Thyroid gland (tissue), 4 donors: Measurements from ENCODE around the gene DDIT3.

Experiments
- POLR2A ChIP-seq, 2 donors: fragments of 450-650 bp; IDR thresholded peaks; one replicate each; pipeline ENCODE4 v1.6.1; 2017; ENCODE audit warnings: antibody characterized with exemption in 2 of 2, mild to moderate bottlenecking in 2 of 2, moderate library complexity in 1 of 2
- TF ChIP-seq, protein P1 (sequence below), 6 experiments: fragments of 200-600 bp in 3 of 6; fragments of 450-650 bp in 3 of 6; sonication (generic) in 3 of 6; IDR thresholded peaks; one replicate each; pipeline ENCODE4 v1.5.1; 2016 to 2019; ENCODE audit warnings: antibody characterized with exemption in 6 of 6, mild to moderate bottlenecking in 2 of 6, inconsistent platforms in 1 of 6, moderate library complexity in 1 of 6

DNA sequence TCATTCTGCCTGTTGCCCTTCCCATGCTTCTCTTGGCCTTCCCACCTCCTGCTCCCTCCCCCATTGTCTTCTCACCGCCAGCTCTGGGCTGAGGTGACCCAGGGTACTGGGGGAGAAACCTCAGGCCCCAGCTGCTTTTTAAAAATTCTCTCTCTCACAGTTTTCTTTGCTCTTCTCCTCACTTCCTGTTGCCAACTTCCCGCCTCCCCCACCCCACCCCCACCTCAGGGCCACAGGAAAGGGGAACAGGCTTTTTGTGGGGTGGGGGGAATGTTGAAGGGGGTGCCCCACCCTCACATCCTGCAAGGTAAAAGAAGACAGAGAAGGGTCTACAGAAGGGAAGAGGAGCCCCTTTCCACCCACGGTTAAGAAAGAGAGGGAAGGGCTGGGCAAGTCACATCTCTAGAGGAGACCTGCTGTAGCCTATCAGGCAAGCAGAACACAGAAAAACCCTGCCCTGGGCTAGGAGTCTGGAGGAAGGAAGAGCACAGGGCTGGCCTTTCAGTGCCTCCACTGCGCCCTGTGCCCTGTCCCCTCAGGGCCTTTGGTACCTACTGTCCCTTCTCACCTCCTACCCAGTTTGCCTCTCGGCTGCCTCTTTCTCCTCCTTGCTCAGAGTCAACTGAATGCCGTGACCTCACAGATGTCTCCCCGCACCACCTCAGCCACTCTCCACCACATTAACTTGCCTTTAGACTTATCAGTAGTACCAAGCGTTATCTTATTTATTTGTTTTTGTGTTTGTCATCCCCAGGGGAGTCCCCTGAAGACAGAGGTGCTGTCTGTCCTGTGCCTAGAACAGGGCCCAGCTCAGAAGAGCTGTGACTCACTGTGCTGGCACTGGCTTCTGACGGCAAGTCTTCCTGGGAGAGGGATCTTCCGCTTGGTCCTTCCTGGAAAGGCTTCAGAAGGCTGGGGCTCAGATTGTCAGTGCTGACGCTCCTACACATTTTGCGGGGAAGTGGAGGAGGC, 42.3 kb downstream of the DDIT3 start:
- TF ChIP-seq POLR2A (IDR thresholded peaks at IDR 0.05) = no peak
- TF ChIP-seq, protein P1, sequence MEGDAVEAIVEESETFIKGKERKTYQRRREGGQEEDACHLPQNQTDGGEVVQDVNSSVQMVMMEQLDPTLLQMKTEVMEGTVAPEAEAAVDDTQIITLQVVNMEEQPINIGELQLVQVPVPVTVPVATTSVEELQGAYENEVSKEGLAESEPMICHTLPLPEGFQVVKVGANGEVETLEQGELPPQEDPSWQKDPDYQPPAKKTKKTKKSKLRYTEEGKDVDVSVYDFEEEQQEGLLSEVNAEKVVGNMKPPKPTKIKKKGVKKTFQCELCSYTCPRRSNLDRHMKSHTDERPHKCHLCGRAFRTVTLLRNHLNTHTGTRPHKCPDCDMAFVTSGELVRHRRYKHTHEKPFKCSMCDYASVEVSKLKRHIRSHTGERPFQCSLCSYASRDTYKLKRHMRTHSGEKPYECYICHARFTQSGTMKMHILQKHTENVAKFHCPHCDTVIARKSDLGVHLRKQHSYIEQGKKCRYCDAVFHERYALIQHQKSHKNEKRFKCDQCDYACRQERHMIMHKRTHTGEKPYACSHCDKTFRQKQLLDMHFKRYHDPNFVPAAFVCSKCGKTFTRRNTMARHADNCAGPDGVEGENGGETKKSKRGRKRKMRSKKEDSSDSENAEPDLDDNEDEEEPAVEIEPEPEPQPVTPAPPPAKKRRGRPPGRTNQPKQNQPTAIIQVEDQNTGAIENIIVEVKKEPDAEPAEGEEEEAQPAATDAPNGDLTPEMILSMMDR (IDR thresholded peaks at IDR 0.05) = no peak
